Lower lobe of right lung (tissue), 2 donors: Measurements from ENCODE around the gene ACAP1. TPM values are rescaled to one million over a fixed set of nuclear protein-coding genes. Genes with fewer than 3 reads are reported as not detected.
"Not testable (repeated sequence)": the region's sequence is repeated elsewhere in the genome, so short reads cannot be mapped to it uniquely, and the experiment has no call there.

ENCODE experiments used
- ATAC-seq, 2 donors: fragments of 200-7000 bp; cut with Tn5 transposase; one replicate each; pipeline ENCODE4 v1.9.1; 2020 to 2022; ENCODE audit warnings: mild to moderate bottlenecking in 2 of 2, moderate library complexity in 2 of 2
- DNase-seq: peaks from one replicate; pipeline ENCODE4 v3.0.0-alpha.2; 2020
- H3K27ac ChIP-seq: fragments of 200-600 bp; one replicate; pipeline ENCODE4 v1.8.0; 2022
- H3K27me3 ChIP-seq: fragments of 200-600 bp; one replicate; pipeline ENCODE4 v1.8.0; 2022; ENCODE audit warnings: low read depth
- H3K36me3 ChIP-seq: fragments of 200-600 bp; one replicate; pipeline ENCODE4 v1.8.0; 2022; ENCODE audit warnings: mild to moderate bottlenecking
- H3K4me1 ChIP-seq: fragments of 200-600 bp; one replicate; pipeline ENCODE4 v1.8.0; 2022
- H3K4me3 ChIP-seq: fragments of 200-600 bp; one replicate; pipeline ENCODE4 v1.8.0; 2022; ENCODE audit warnings: mild to moderate bottlenecking
- H3K9me3 ChIP-seq: fragments of 200-600 bp; one replicate; pipeline ENCODE4 v1.8.0; 2022
- intact Hi-C: fragments of 100-400 bp; cut with DNase I; formaldehyde crosslinking; loops from one replicate; pipeline ENCODE4 v1.11.0; 2022
- total RNA-seq: library from RNA; stranded (reverse); fragmentation: NEBNext Ultra II Directional; extraction: Animal tissue kit (Norgen Biotek cat#: 25700); gene quantifications from one replicate; pipeline ENCODE4 v1.2.1, GENCODE V29; 2021
- TF ChIP-seq, protein P1 (sequence below): fragments of 200-600 bp; IDR thresholded peaks from one replicate; pipeline ENCODE4 v1.8.0; 2022; ENCODE audit warnings: antibody characterized with exemption, mild to moderate bottlenecking
- donor health status: DM: no; HTN: yes; CAD: no; lungs with severe emphysema.

Gene ACAP1
- total RNA-seq, 1 donor from 2014 or later, result 26.5 TPM

DNA sequence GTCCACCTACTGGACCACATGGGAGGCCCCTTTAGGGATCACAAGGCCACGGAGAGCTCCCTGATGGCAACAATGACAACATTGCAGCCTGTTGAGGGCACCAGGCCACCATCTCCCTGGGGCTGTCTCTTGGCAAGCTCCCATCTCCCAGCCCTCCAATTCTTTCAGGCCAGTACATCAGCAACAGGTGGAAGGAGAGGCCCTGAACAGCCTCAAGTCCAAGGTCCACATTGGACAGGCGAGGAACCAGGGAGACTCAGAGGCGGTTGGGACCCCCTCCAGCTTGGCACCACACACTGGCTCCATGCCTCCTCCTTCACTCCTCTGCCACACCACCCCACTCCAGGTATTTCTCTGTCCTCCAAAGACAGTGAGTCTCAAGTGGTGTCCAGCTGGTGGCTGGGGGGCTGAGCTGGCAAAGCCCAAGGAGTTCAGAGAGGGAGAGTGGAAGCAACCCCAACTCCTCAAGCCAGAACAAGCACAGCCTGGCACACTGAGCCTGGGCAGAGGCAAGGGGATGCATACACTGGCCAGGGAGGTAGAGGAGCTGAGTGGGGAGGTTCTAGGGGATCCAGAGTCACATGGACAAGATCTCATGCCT, 1.3 kb upstream of the ACAP1 start:
- ATAC-seq, result no peak
- DNase-seq, result no peak
- TF ChIP-seq, protein P1, sequence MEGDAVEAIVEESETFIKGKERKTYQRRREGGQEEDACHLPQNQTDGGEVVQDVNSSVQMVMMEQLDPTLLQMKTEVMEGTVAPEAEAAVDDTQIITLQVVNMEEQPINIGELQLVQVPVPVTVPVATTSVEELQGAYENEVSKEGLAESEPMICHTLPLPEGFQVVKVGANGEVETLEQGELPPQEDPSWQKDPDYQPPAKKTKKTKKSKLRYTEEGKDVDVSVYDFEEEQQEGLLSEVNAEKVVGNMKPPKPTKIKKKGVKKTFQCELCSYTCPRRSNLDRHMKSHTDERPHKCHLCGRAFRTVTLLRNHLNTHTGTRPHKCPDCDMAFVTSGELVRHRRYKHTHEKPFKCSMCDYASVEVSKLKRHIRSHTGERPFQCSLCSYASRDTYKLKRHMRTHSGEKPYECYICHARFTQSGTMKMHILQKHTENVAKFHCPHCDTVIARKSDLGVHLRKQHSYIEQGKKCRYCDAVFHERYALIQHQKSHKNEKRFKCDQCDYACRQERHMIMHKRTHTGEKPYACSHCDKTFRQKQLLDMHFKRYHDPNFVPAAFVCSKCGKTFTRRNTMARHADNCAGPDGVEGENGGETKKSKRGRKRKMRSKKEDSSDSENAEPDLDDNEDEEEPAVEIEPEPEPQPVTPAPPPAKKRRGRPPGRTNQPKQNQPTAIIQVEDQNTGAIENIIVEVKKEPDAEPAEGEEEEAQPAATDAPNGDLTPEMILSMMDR, result no peak

DNA sequence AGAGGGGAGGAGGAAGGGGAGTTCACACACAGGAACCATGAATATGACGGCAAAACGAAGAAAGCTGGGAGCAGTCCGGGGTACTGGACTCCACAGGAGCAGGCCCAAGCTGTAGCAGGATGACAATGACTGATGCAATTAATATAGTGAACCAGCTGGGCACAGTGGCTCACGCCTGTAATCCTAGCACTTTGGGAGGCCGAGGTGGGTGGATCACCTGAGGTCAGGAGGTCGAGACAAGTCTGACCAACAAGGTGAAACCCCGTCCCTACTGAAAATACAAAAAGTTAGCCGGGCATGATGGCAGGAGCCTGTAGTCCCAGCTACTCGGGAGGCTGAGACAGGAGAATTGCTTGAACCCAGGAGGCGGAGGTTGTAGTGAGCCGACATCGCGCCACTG, 564 bp upstream of the ACAP1 start:
- H3K36me3 ChIP-seq, ATAC-seq, DNase-seq, H3K9me3 ChIP-seq, H3K4me3 ChIP-seq, intact Hi-C loops, H3K4me1 ChIP-seq: not testable (repeated sequence)
- peak overlapping the region; percentile 53 for H3K27ac ChIP-seq
- H3K27me3 ChIP-seq, result peaks cover 12% of the 10 kb centered on the region

More for the DNA sequence above, 1.3 kb upstream of the ACAP1 start:
- Histone ChIP-seq H3K36me3 (no peaks in the 10 kb centered on the region), H3K4me3 (no peak overlapping the region), H3K27ac (no peak overlapping the region), H3K9me3 (no peaks in the 10 kb centered on the region), H3K27me3 (peaks cover 12% of the 10 kb centered on the region), H3K4me1 (peaks cover 12% of the 10 kb centered on the region)
- intact Hi-C loops, result no loop called here

DNA sequence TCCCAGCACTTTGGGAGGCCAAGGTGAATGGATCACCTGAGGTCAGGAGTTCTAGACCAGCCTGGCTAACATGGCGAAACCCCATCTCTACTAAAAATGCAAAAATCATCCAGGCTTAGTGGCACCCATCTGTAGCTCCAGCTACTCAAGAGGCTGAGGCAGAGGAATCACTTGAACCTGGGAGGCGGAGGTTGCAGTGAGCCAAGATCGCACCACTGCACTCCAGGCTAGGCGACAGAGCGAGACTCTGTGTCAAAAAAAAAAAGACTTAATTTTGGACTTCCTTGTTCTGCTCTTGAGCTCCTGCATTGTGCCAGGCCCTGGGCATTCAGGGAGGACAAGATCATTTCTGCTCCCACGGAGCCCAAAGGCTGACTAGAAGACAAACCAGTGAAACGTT, 1.3 kb downstream of the ACAP1 start:
- H3K4me1 ChIP-seq, H3K27ac ChIP-seq, ATAC-seq, DNase-seq, intact Hi-C loops, H3K9me3 ChIP-seq: not testable (repeated sequence)
- H3K4me3 ChIP-seq, result peak overlapping the region; percentile 49
- H3K27me3 ChIP-seq, result peaks cover 21% of the 10 kb centered on the region
- H3K36me3 ChIP-seq, result peaks cover 11% of the 10 kb centered on the region

DNA sequence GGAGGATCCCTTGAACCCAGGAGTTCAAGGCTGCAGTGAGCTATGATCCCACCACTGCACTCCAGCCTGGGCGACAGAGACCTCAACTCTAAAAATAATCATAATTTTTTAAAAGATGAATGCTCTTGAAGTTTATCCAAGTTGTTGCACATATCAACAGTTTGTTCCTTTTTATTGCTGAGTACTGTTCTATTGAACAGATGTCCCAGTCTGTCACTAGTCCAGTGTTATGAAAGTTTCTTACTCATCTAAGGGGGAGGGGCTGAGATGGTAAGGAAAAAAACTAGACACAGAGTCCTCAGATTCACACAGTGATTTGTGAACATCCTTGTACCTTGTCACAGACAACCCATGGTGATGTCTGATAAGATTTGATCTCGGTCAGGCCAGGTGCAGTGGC, 3.9 kb downstream of the ACAP1 start:
- no peak overlapping the region for H3K27ac ChIP-seq

DNA sequence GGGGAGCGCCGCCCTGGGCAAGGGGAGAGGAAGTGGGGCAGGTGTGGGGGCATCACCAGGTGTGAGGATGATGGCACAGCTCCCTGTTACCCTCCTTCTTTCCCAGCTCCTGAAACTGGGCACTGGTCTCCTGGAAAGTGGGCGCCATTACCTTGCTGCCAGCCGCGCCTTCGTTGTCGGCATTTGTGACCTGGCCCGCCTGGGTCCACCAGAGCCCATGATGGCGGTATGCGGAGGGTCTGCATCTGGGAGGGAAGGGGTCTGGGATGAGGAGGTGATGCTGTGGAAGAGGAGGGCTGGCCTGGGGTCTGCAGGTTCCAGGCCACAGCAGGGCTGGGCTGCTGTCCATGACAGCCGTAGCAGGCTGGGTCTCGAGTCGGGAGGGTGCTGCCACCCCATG, 5.5 kb downstream of the ACAP1 start:
- no peak overlapping the region for H3K4me3 ChIP-seq
- intact Hi-C loops, result no loop called here
- H3K4me1 ChIP-seq, result peaks cover 3% of the 10 kb centered on the region
- DNase-seq (no peak), ATAC-seq (no peak)
- no peak overlapping the region for H3K27ac ChIP-seq
- peaks cover 10% of the 10 kb centered on the region for H3K27me3 ChIP-seq
- TF ChIP-seq, protein P1, result no peak
- peaks cover 11% of the 10 kb centered on the region for H3K36me3 ChIP-seq
- H3K9me3 ChIP-seq, result no peaks in the 10 kb centered on the region

More for the DNA sequence above, 3.9 kb downstream of the ACAP1 start:
- H3K4me1 ChIP-seq, result peaks cover 3% of the 10 kb centered on the region
- H3K9me3 ChIP-seq, result no peaks in the 10 kb centered on the region
- H3K36me3 ChIP-seq, result peaks cover 11% of the 10 kb centered on the region
- DNase-seq, result no peak
- ATAC-seq, result no peak
- H3K27me3 ChIP-seq, result peaks cover 21% of the 10 kb centered on the region
- intact Hi-C loops, result no loop called here
- H3K4me3 ChIP-seq, result no peak overlapping the region
- TF ChIP-seq, protein P1, result no peak

DNA sequence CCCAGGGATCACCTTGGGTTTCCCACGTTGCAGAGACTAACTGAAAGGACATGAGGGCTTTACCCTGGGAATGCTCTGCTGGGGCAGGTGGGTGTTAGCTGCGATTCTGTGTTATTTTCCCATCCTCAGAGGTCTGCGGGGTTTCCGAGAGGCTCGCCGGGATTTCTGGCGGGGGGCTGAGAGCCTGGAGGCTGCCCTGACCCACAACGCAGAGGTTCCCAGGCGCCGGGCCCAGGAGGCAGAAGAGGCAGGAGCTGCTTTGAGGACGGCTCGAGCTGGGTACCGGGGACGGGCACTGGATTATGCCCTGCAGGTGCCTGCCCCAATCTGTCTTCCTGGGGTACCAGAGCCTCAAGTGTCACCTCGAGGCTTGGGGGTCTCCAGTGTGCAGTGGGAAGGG, 6.9 kb downstream of the ACAP1 start:
- Histone ChIP-seq H3K4me3 (no peak overlapping the region), H3K9me3 (no peaks in the 10 kb centered on the region), H3K36me3 (peaks cover 11% of the 10 kb centered on the region), H3K27me3 (peaks cover 9% of the 10 kb centered on the region), H3K27ac (no peak overlapping the region), H3K4me1 (peaks cover 3% of the 10 kb centered on the region)
- intact Hi-C loops, result no loop called here
- ATAC-seq (no peak), DNase-seq (no peak)
- TF ChIP-seq, protein P1, result no peak
